ENCODE data around the gene ZDHHC16.
"Not testable (repeated sequence)": the region's sequence is repeated elsewhere in the genome, so short reads cannot be mapped to it uniquely, and the experiment has no call there.

ZDHHC16 gene

GRCh38 chr10:97435211-97435610 is 10.8 kb upstream of the ZDHHC16 start:
- no peak for DNase-seq

- no peak for DNase-seq
Observed at GRCh38 chr10:97442277-97442676, 3.7 kb upstream of the ZDHHC16 start.

- no peak for DNase-seq
Observed at GRCh38 chr10:97444212-97444611, 1.8 kb upstream of the ZDHHC16 start.

GRCh38 chr10:97445357-97445721 is 636 bp upstream of the ZDHHC16 start:
- no peak for DNase-seq

- DNase-seq, result no peak
Observed at GRCh38 chr10:97450828-97451227, 4.9 kb downstream of the ZDHHC16 start.

- no peak for DNase-seq
Observed at GRCh38 chr10:97451605-97452004, 5.6 kb downstream of the ZDHHC16 start.

GRCh38 chr10:97452352-97452751 is 6.4 kb downstream of the ZDHHC16 start:
- no peak for DNase-seq

- DNase-seq, result no peak
Observed at GRCh38 chr10:97454330-97455036, 8.5 kb downstream of the ZDHHC16 start.

GRCh38 chr10:97456034-97456685 is 10.2 kb downstream of the ZDHHC16 start:
- DNase-seq, result no peak

GRCh38 chr10:97456686-97457065 is 10.7 kb downstream of the ZDHHC16 start:
- no peak for DNase-seq

GRCh38 chr10:97459111-97459510 is 13.1 kb downstream of the ZDHHC16 start:
- DNase-seq, result no peak

- no peak for DNase-seq
Observed at GRCh38 chr10:97459933-97460332, 14.0 kb downstream of the ZDHHC16 start.

- no peak for DNase-seq
Observed at GRCh38 chr10:97462309-97462708, 16.3 kb downstream of the ZDHHC16 start.

- peak; percentile 50 for DNase-seq
Observed at GRCh38 chr10:97463363-97464132, 17.6 kb downstream of the ZDHHC16 start.

GRCh38 chr10:97464226-97464625 is 18.3 kb downstream of the ZDHHC16 start:
- DNase-seq, result no peak

- no peak for DNase-seq
Observed at GRCh38 chr10:97465982-97466381, 20.0 kb downstream of the ZDHHC16 start.

- no peak for DNase-seq
Observed at GRCh38 chr10:97466755-97467154, 20.8 kb downstream of the ZDHHC16 start.

GRCh38 chr10:97468162-97468561 is 22.2 kb downstream of the ZDHHC16 start:
- DNase-seq, result peak; percentile 54

GRCh38 chr10:97468781-97469180 is 22.8 kb downstream of the ZDHHC16 start:
- not testable (repeated sequence) for DNase-seq

- DNase-seq, result no peak
Observed at GRCh38 chr10:97474918-97475317, 28.9 kb downstream of the ZDHHC16 start.

- DNase-seq, result no peak
Observed at GRCh38 chr10:97475936-97476594, 30.1 kb downstream of the ZDHHC16 start.

GRCh38 chr10:97479410-97479809 is 33.4 kb downstream of the ZDHHC16 start:
- not testable (repeated sequence) for DNase-seq

- DNase-seq, result no peak
Observed at GRCh38 chr10:97479939-97480338, 34.0 kb downstream of the ZDHHC16 start.
